Adrenal gland (tissue), 12 donors: ENCODE results near the gene SLC7A6. TPM values are rescaled to one million over a fixed set of nuclear protein-coding genes. Genes with fewer than 3 reads are reported as not detected.

ENCODE experiments used
- DNase-seq, 7 donors: peaks; one replicate each; pipeline ENCODE4 v3.0.0-alpha.2; 2019 to 2020
- H3K27ac ChIP-seq, 5 donors: fragments of 200-600 bp; sonication (generic) in 4 of 5; 1 replicate in 3 of 5; 2 replicates in 2 of 5; pipeline versions ENCODE4 v1.5.1 to v1.8.0; 2016 to 2020; ENCODE audit warnings: mild to moderate bottlenecking in 1 of 5
- H3K27me3 ChIP-seq: fragments of 200-600 bp; 2 replicates; pipeline ENCODE4 v1.8.0; 2021
- H3K36me3 ChIP-seq, 2 donors: fragments of 200-600 bp; replicated peaks in 1 of 2; 1 replicate in 1 of 2; 2 replicates in 1 of 2; pipeline versions ENCODE4 v1.5.1 to v1.8.0; 2018 to 2022
- H3K4me1 ChIP-seq, 2 donors: fragments of 200-600 bp; replicated peaks in 1 of 2; 1 replicate in 1 of 2; 2 replicates in 1 of 2; pipeline versions ENCODE4 v1.5.1 to v1.8.0; 2018 to 2021
- H3K4me3 ChIP-seq, 4 donors: fragments of 200-600 bp; sonication (generic) in 3 of 4; one replicate each; pipeline ENCODE4 v1.5.1; 2016 to 2018
- H3K9me3 ChIP-seq, 3 donors: fragments of 200-600 bp; sonication (generic) in 1 of 3; replicated peaks in 1 of 3; 1 replicate in 2 of 3; 2 replicates in 1 of 3; pipeline versions ENCODE4 v1.5.1 to v1.8.0; 2016 to 2021
- POLR2A ChIP-seq, 2 donors: fragments of 450-650 bp; IDR thresholded peaks; one replicate each; pipeline ENCODE4 v1.6.1; 2017; ENCODE audit warnings: antibody characterized with exemption in 2 of 2, mild to moderate bottlenecking in 2 of 2, moderate library complexity in 1 of 2
- WGBS, 4 donors: extraction: QIAGEN DNeasy Blood & Tissue Kit in 2 of 4; methylation state at CpG; one replicate each; pipeline versions ENCODE4 v1.1.5 to v1.1.7; 2013 to 2017; 5-methylcytosine and 5-hydroxymethylcytosine counted together
- intact Hi-C, 2 donors: fragments of 100-400 bp; cut with DNase I; formaldehyde crosslinking; loops; one replicate each; pipeline versions ENCODE4 v1.14.1 to v1.15.0; 2022 to 2023
- polyA plus RNA-seq, 3 donors: library from polyadenylated mRNA; stranded (reverse); fragments of 200-250 nt in 2 of 3; fragments of 350-450 nt in 1 of 3; fragmentation: Illumina TruSeq in 1 of 3; extraction: RNeasy Lipid Tissue Mini Kit (QIAGEN cat#74804) in 1 of 3; gene quantifications; one replicate each; pipeline ENCODE4 v1.2.3, GENCODE V29; 2013 to 2014
- total RNA-seq, 9 donors: library from RNA; depleted of rRNA in 4 of 9; stranded (reverse); fragments of >200 nt in 4 of 9; fragments of 120-200 nt in 1 of 9; fragmentation: NEBNext Ultra II Directional in 1 of 9; extraction: Animal tissue kit (Norgen Biotek cat#: 25700) in 1 of 9; gene quantifications; one replicate each; pipeline versions ENCODE4 v1.1.0 to v1.2.4, GENCODE V29; 2013 to 2023
- TF ChIP-seq, protein P1 (sequence below), 6 experiments: fragments of 450-650 bp in 4 of 6; fragments of 200-600 bp in 2 of 6; sonication (generic) in 1 of 6; IDR thresholded peaks; 1 replicate in 5 of 6; 2 replicates in 1 of 6; pipeline versions ENCODE4 v1.5.1 to v1.8.0; 2016 to 2021; ENCODE audit warnings: antibody characterized with exemption in 6 of 6, mild to moderate bottlenecking in 2 of 6, moderate library complexity in 1 of 6
- donor health status: healthy with polysubstance abuse.
- donor health status: Bipolar disorder and iron deficiency.
- donor health status: DM: yes; HTN: yes; CAD: no.
- donor health status: DM: no; HTN: no; CAD: no.
- donor health status: DM: no; HTN: no; CAD: no.
- donor health status: DM: yes; HTN: yes; CAD: no.

SLC7A6 gene
- total and polyA plus RNA-seq, 12 donors, result 2.0 to 54.7 (median 22.0) TPM

- H3K36me3 ChIP-seq, result peaks cover 0 to 43% of the 10 kb centered on the region in 2 donors
- intact Hi-C loops, result no loop called here
- H3K9me3 ChIP-seq, result no peaks in the 10 kb centered on the region
- peaks cover 26 to 42% of the 10 kb centered on the region in 2 donors for H3K4me1 ChIP-seq
- H3K4me3 ChIP-seq, result no peak overlapping the region
- no peaks in the 10 kb centered on the region for H3K27me3 ChIP-seq
- 55 to 77% (median 64%) methylated on average over 2 to 4 of the region's 4 CpGs for WGBS, 4 donors
- no peak for DNase-seq
- TF ChIP-seq, protein P1, sequence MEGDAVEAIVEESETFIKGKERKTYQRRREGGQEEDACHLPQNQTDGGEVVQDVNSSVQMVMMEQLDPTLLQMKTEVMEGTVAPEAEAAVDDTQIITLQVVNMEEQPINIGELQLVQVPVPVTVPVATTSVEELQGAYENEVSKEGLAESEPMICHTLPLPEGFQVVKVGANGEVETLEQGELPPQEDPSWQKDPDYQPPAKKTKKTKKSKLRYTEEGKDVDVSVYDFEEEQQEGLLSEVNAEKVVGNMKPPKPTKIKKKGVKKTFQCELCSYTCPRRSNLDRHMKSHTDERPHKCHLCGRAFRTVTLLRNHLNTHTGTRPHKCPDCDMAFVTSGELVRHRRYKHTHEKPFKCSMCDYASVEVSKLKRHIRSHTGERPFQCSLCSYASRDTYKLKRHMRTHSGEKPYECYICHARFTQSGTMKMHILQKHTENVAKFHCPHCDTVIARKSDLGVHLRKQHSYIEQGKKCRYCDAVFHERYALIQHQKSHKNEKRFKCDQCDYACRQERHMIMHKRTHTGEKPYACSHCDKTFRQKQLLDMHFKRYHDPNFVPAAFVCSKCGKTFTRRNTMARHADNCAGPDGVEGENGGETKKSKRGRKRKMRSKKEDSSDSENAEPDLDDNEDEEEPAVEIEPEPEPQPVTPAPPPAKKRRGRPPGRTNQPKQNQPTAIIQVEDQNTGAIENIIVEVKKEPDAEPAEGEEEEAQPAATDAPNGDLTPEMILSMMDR (IDR thresholded peaks at IDR 0.05), result no peak
- TF ChIP-seq POLR2A (IDR thresholded peaks at IDR 0.05), result no peak
- H3K27ac ChIP-seq, result peak overlapping the region in 3 of 5 donors; percentile 10 to 45 (median 40)
Observed at GRCh38 chr16:68289621-68290329, 25.4 kb downstream of the SLC7A6 start.

GRCh38 chr16:68290450-68290849 is 26.1 kb downstream of the SLC7A6 start:
- H3K36me3 ChIP-seq, result peaks cover 0 to 47% of the 10 kb centered on the region in 2 donors
- TF ChIP-seq POLR2A (IDR thresholded peaks at IDR 0.05), result no peak
- TF ChIP-seq, protein P1 (IDR thresholded peaks at IDR 0.05), result no peak
- peaks cover 25 to 38% of the 10 kb centered on the region in 2 donors for H3K4me1 ChIP-seq

DNA sequence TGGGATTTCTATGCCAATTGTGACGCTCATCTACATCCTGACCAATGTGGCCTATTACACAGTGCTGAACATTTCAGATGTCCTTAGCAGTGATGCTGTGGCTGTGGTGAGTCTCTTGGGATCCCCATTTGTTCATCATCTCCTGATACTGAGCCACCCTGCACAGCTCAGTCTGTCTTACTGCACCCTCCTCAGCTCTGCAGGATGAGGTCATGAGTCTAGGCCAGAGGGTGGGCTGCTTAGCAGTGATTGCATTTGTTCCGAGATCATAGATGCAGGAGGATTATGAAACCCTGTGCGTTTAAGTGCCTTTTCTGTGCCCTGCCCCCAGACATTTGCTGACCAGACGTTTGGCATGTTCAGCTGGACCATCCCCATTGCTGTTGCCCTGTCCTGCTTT is 26.9 kb downstream of the SLC7A6 start:
- H3K4me1 ChIP-seq, result peaks cover 21 to 36% of the 10 kb centered on the region in 2 donors
- H3K27me3 ChIP-seq, result no peaks in the 10 kb centered on the region
- WGBS, 4 donors, result 69 to 89% (median 82%) methylated on average over 2 to 4 of the region's 4 CpGs
- TF ChIP-seq, protein P1 (IDR thresholded peaks at IDR 0.05), result no peak
- no peak for TF ChIP-seq POLR2A (IDR thresholded peaks at IDR 0.05)
- H3K36me3 ChIP-seq, result peaks cover 0 to 54% of the 10 kb centered on the region in 2 donors
- H3K9me3 ChIP-seq, result no peaks in the 10 kb centered on the region
- DNase-seq, result no peak
- H3K4me3 ChIP-seq, result no peak overlapping the region
- intact Hi-C loops, result no loop called here
- H3K27ac ChIP-seq, result peak overlapping the region in 1 of 5 donors; percentile 62

More at GRCh38 chr16:68290450-68290849, 26.1 kb downstream of the SLC7A6 start:
- H3K27me3 ChIP-seq, result no peaks in the 10 kb centered on the region
- no peaks in the 10 kb centered on the region for H3K9me3 ChIP-seq
- H3K27ac ChIP-seq, result peak overlapping the region in 3 of 5 donors; percentile 10 to 62 (median 40)
- no peak for DNase-seq
- H3K4me3 ChIP-seq, result no peak overlapping the region
- whole genome bisulfite sequencing, 4 donors, result 81 to 87% (median 86%) methylated on average over 6 of the region's 6 CpGs
- intact Hi-C loops, result no loop called here

DNA sequence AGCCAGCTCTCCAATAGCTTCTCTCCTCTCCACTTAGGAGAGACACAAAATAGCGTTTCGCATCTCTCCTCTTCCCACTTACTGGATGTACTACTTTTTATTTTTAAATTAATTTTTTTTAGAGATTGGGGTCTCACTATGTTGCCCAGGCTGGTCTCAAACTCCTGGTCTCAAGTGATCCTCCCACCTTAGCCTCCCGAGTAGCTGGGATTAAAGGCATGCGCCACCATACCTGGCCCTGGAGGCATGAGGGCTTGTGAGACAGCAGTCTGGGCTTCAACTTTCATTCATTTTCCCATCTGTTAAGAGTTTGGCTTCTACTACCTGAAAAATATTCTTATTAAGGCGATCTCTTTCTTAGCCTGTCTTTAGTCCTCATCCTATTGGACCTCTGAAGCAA is 28.1 kb downstream of the SLC7A6 start:
- no peaks in the 10 kb centered on the region for H3K9me3 ChIP-seq
- 94 to 99% (median 96%) methylated on average over 5 of the region's 5 CpGs for WGBS, 4 donors
- TF ChIP-seq, protein P1 (IDR thresholded peaks at IDR 0.05), result no peak
- TF ChIP-seq POLR2A (IDR thresholded peaks at IDR 0.05), result no peak
- H3K27ac ChIP-seq, result no peak overlapping the region
- H3K4me1 ChIP-seq, result peaks cover 20 to 34% of the 10 kb centered on the region in 2 donors
- peaks cover 0 to 64% of the 10 kb centered on the region in 2 donors for H3K36me3 ChIP-seq
- no peak for DNase-seq
- intact Hi-C loops, result no loop called here
- no peak overlapping the region for H3K4me3 ChIP-seq
- H3K27me3 ChIP-seq, result no peaks in the 10 kb centered on the region
